Ovary (tissue), 3 donors: Measurements from ENCODE around the gene LCN1.
"Not testable (repeated sequence)": the region's sequence is repeated elsewhere in the genome, so short reads cannot be mapped to it uniquely, and the experiment has no call there.

Experiments
- CTCF ChIP-seq, 3 donors: fragments of 450-650 bp in 2 of 3; fragments of 200-600 bp in 1 of 3; IDR thresholded peaks; one replicate each; pipeline versions ENCODE4 v1.5.1 to v1.8.0; 2016 to 2022; ENCODE audit warnings: antibody characterized with exemption in 3 of 3, mild to moderate bottlenecking in 1 of 3
- EP300 ChIP-seq: sonication (generic); formaldehyde crosslinking; IDR thresholded peaks from one replicate; pipeline ENCODE4 v1.6.1; 2017; ENCODE audit warnings: antibody characterized with exemption
- POLR2A ChIP-seq: fragments of 450-650 bp; IDR thresholded peaks from one replicate; pipeline ENCODE4 v1.6.1; 2017; ENCODE audit warnings: antibody characterized with exemption, mild to moderate bottlenecking, moderate library complexity
- donor health status: DM: no; HTN: no; CAD: no.

- not testable (repeated sequence) for TF ChIP-seq EP300; CTCF (IDR thresholded peaks at IDR 0.05); POLR2A
Measured at GRCh38 chr9:135549478-135550343, 28.5 kb downstream of the LCN1 start.
